ENCODE data around the gene TTLL4.

- TF ChIP-seq CTCF (IDR thresholded peaks at IDR 0.05; ENCODE audit: insufficient read depth, low read length, poor library complexity, severe bottlenecking) (no peak), EZH2phosphoT487 (conservative IDR thresholded peaks at IDR 0.05; ENCODE audit: low read length) (no peak)
Observed at GRCh38 chr2:218691234-218691633, 19.4 kb upstream of the TTLL4 start.

Measured in SU-DHL-6 (cell line).